Measurements from ENCODE around the gene STX16.
"Not testable (repeated sequence)": the region's sequence is repeated elsewhere in the genome, so short reads cannot be mapped to it uniquely, and the experiment has no call there.

Gene STX16

GRCh38 chr20:58647796-58648501 is 3.1 kb upstream of the STX16 start:
- H3K27ac ChIP-seq (ENCODE audit: low read length): no peak overlapping the region
- H3K36me3 ChIP-seq (ENCODE audit: control insufficient read depth, insufficient read depth, low read length): no peaks in the 10 kb centered on the region
- no peaks in the 10 kb centered on the region for H3K4me1 ChIP-seq (ENCODE audit: control insufficient read depth, insufficient read depth, low read length)
- no CpG with 5 or more reads among the region's 12 CpGs for WGBS (ENCODE audit: insufficient coverage, insufficient read length)
- H3K9me3 ChIP-seq (ENCODE audit: control insufficient read depth, insufficient read depth, low read length): no peaks in the 10 kb centered on the region
- no peak for DNase-seq (ENCODE audit: low read depth, low spot score)
- H3K27me3 ChIP-seq (ENCODE audit: control insufficient read depth, insufficient read depth, low read length): no peaks in the 10 kb centered on the region
- no peak overlapping the region for H3K4me3 ChIP-seq (ENCODE audit: low read length)

- not testable (repeated sequence) for H3K4me3 ChIP-seq (ENCODE audit: low read length); H3K27ac ChIP-seq (ENCODE audit: low read length); H3K9me3 ChIP-seq (ENCODE audit: control insufficient read depth, insufficient read depth, low read length); H3K4me1 ChIP-seq (ENCODE audit: control insufficient read depth, insufficient read depth, low read length); H3K36me3 ChIP-seq (ENCODE audit: control insufficient read depth, insufficient read depth, low read length); DNase-seq (ENCODE audit: low read depth, low spot score); H3K27me3 ChIP-seq (ENCODE audit: control insufficient read depth, insufficient read depth, low read length)
- WGBS (ENCODE audit: insufficient coverage, insufficient read length): no CpG with 5 or more reads among the region's 6 CpGs
Observed at GRCh38 chr20:58648502-58648825, 2.6 kb upstream of the STX16 start.

GRCh38 chr20:58649288-58650180 is 1.5 kb upstream of the STX16 start:
- no peak overlapping the region for H3K27ac ChIP-seq (ENCODE audit: low read length)
- no peaks in the 10 kb centered on the region for H3K36me3 ChIP-seq (ENCODE audit: control insufficient read depth, insufficient read depth, low read length)
- H3K27me3 ChIP-seq (ENCODE audit: control insufficient read depth, insufficient read depth, low read length): no peaks in the 10 kb centered on the region
- DNase-seq (ENCODE audit: low read depth, low spot score): no peak
- H3K4me1 ChIP-seq (ENCODE audit: control insufficient read depth, insufficient read depth, low read length): no peaks in the 10 kb centered on the region
- no CpG with 5 or more reads among the region's 73 CpGs for WGBS (ENCODE audit: insufficient coverage, insufficient read length)
- H3K9me3 ChIP-seq (ENCODE audit: control insufficient read depth, insufficient read depth, low read length): no peaks in the 10 kb centered on the region
- H3K4me3 ChIP-seq (ENCODE audit: low read length): peak overlapping the region; percentile 37

- H3K4me1 ChIP-seq (ENCODE audit: control insufficient read depth, insufficient read depth, low read length): no peaks in the 10 kb centered on the region
- H3K27ac ChIP-seq (ENCODE audit: low read length): no peak overlapping the region
- no peaks in the 10 kb centered on the region for H3K36me3 ChIP-seq (ENCODE audit: control insufficient read depth, insufficient read depth, low read length)
- whole genome bisulfite sequencing (ENCODE audit: insufficient coverage, insufficient read length): no CpG with 5 or more reads among the region's 62 CpGs
- H3K27me3 ChIP-seq (ENCODE audit: control insufficient read depth, insufficient read depth, low read length): no peaks in the 10 kb centered on the region
- no peak for DNase-seq (ENCODE audit: low read depth, low spot score)
- no peaks in the 10 kb centered on the region for H3K9me3 ChIP-seq (ENCODE audit: control insufficient read depth, insufficient read depth, low read length)
- peak overlapping the region; percentile 37; the same call in 1 of the 2 replicates for H3K4me3 ChIP-seq (ENCODE audit: low read length)
Observed at GRCh38 chr20:58650181-58650775, 805 bp upstream of the STX16 start.

- Histone ChIP-seq H3K27me3 (ENCODE audit: control insufficient read depth, insufficient read depth, low read length) (no peaks in the 10 kb centered on the region), H3K9me3 (ENCODE audit: control insufficient read depth, insufficient read depth, low read length) (no peaks in the 10 kb centered on the region), H3K4me1 (ENCODE audit: control insufficient read depth, insufficient read depth, low read length) (no peaks in the 10 kb centered on the region), H3K36me3 (ENCODE audit: control insufficient read depth, insufficient read depth, low read length) (no peaks in the 10 kb centered on the region), H3K4me3 (ENCODE audit: low read length) (peak overlapping the region; percentile 61), H3K27ac (ENCODE audit: low read length) (no peak overlapping the region)
- WGBS (ENCODE audit: insufficient coverage, insufficient read length): no CpG with 5 or more reads among the region's 18 CpGs
- DNase-seq (ENCODE audit: low read depth, low spot score): no peak
Observed at GRCh38 chr20:58651559-58651945, 469 bp downstream of the STX16 start.

- no CpG with 5 or more reads among the region's 30 CpGs for WGBS (ENCODE audit: insufficient coverage, insufficient read length)
- peak overlapping the region; percentile 61; the same call in 1 of the 2 replicates for H3K4me3 ChIP-seq (ENCODE audit: low read length)
- H3K27me3 ChIP-seq (ENCODE audit: control insufficient read depth, insufficient read depth, low read length): no peaks in the 10 kb centered on the region
- no peaks in the 10 kb centered on the region for H3K36me3 ChIP-seq (ENCODE audit: control insufficient read depth, insufficient read depth, low read length)
- H3K9me3 ChIP-seq (ENCODE audit: control insufficient read depth, insufficient read depth, low read length): no peaks in the 10 kb centered on the region
- H3K27ac ChIP-seq (ENCODE audit: low read length): peak overlapping the region; percentile 40
- peak; percentile 72 for DNase-seq (ENCODE audit: low read depth, low spot score)
- no peaks in the 10 kb centered on the region for H3K4me1 ChIP-seq (ENCODE audit: control insufficient read depth, insufficient read depth, low read length)
Observed at GRCh38 chr20:58651946-58652605, 993 bp downstream of the STX16 start.

GRCh38 chr20:58652606-58653294 is 1.7 kb downstream of the STX16 start:
- no peaks in the 10 kb centered on the region for H3K4me1 ChIP-seq (ENCODE audit: control insufficient read depth, insufficient read depth, low read length)
- no peaks in the 10 kb centered on the region for H3K36me3 ChIP-seq (ENCODE audit: control insufficient read depth, insufficient read depth, low read length)
- no peak for DNase-seq (ENCODE audit: low read depth, low spot score)
- peak overlapping the region; percentile 40 for H3K27ac ChIP-seq (ENCODE audit: low read length)
- H3K27me3 ChIP-seq (ENCODE audit: control insufficient read depth, insufficient read depth, low read length): no peaks in the 10 kb centered on the region
- WGBS (ENCODE audit: insufficient coverage, insufficient read length): no CpG with 5 or more reads among the region's 12 CpGs
- H3K9me3 ChIP-seq (ENCODE audit: control insufficient read depth, insufficient read depth, low read length): no peaks in the 10 kb centered on the region
- H3K4me3 ChIP-seq (ENCODE audit: low read length): peak overlapping the region; percentile 61; the same call in 1 of the 2 replicates

- no peak for DNase-seq (ENCODE audit: low read depth, low spot score)
- no peaks in the 10 kb centered on the region for H3K4me1 ChIP-seq (ENCODE audit: control insufficient read depth, insufficient read depth, low read length)
- no peak overlapping the region for H3K4me3 ChIP-seq (ENCODE audit: low read length)
Observed at GRCh38 chr20:58654337-58654736, 3.3 kb downstream of the STX16 start.

GRCh38 chr20:58655328-58656107 is 4.4 kb downstream of the STX16 start:
- H3K9me3 ChIP-seq (ENCODE audit: control insufficient read depth, insufficient read depth, low read length): no peaks in the 10 kb centered on the region
- H3K27ac ChIP-seq (ENCODE audit: low read length): no peak overlapping the region
- DNase-seq (ENCODE audit: low read depth, low spot score): no peak
- no peak overlapping the region for H3K4me3 ChIP-seq (ENCODE audit: low read length)
- no peaks in the 10 kb centered on the region for H3K36me3 ChIP-seq (ENCODE audit: control insufficient read depth, insufficient read depth, low read length)
- no CpG with 5 or more reads among the region's 6 CpGs for WGBS (ENCODE audit: insufficient coverage, insufficient read length)
- no peaks in the 10 kb centered on the region for H3K27me3 ChIP-seq (ENCODE audit: control insufficient read depth, insufficient read depth, low read length)
- H3K4me1 ChIP-seq (ENCODE audit: control insufficient read depth, insufficient read depth, low read length): no peaks in the 10 kb centered on the region

More at GRCh38 chr20:58654337-58654736, 3.3 kb downstream of the STX16 start:
- H3K27me3 ChIP-seq (ENCODE audit: control insufficient read depth, insufficient read depth, low read length): no peaks in the 10 kb centered on the region
- WGBS (ENCODE audit: insufficient coverage, insufficient read length): no CpG with 5 or more reads among the region's 4 CpGs
- H3K9me3 ChIP-seq (ENCODE audit: control insufficient read depth, insufficient read depth, low read length): no peaks in the 10 kb centered on the region
- H3K27ac ChIP-seq (ENCODE audit: low read length): no peak overlapping the region
- no peaks in the 10 kb centered on the region for H3K36me3 ChIP-seq (ENCODE audit: control insufficient read depth, insufficient read depth, low read length)
